Right kidney (tissue), 9 donors: ENCODE results near the gene LTBP3.

Source experiments
- DNase-seq: peaks from one replicate; pipeline ENCODE4 v3.0.0-alpha.2; 2016
- long read RNA-seq, 8 donors: transcript quantifications; one replicate each; lab custom pipeline, GENCODE V29; 2026

Gene LTBP3
- long read RNA-seq, donor 1, transcript LTBP3-220 (6 exons, 748 nt): major isoform, 6 of 105 reads
- long read RNA-seq, donor 1, partial matches to known transcripts: 74 of 105 reads
- long read RNA-seq, donor 1, other reads (novel, unspliced or antisense): 22 of 105 reads
- long read RNA-seq, donor 2, partial matches to known transcripts: 25 of 29 reads
- long read RNA-seq, donor 2, other reads (novel, unspliced or antisense): 0 of 29 reads
- long read RNA-seq, donor 3, partial matches to known transcripts: 12 of 22 reads
- long read RNA-seq, donor 3, other reads (novel, unspliced or antisense): 0 of 22 reads
- long read RNA-seq, donor 4, partial matches to known transcripts: 51 of 58 reads
- long read RNA-seq, donor 4, other reads (novel, unspliced or antisense): 0 of 58 reads
- long read RNA-seq, donor 5, partial matches to known transcripts: 13 of 16 reads
- long read RNA-seq, donor 5, other reads (novel, unspliced or antisense): 0 of 16 reads
- long read RNA-seq, donor 6, partial matches to known transcripts: 51 of 61 reads
- long read RNA-seq, donor 6, other reads (novel, unspliced or antisense): 0 of 61 reads
- long read RNA-seq, donor 7, partial matches to known transcripts: 93 of 101 reads
- long read RNA-seq, donor 7, other reads (novel, unspliced or antisense): 0 of 101 reads
- long read RNA-seq, donor 8, partial matches to known transcripts: 27 of 35 reads
- long read RNA-seq, donor 8, other reads (novel, unspliced or antisense): 0 of 35 reads

GRCh38 chr11:65558002-65558929 lies at the start of gene LTBP3:
Gene LTBP3 (minus strand): TSS chr11:65558359. CDS start chr11:65557959, 400 bp downstream.
- DNase-seq: peak; percentile 84

GRCh38 chr11:65606876-65607613 lies 48.9 kb upstream of the LTBP3 start:
- peak; percentile 85 for DNase-seq

GRCh38 chr11:65604258-65604657 lies 46.1 kb upstream of the LTBP3 start:
- DNase-seq: no peak

- no peak for DNase-seq
Measured at GRCh38 chr11:65599955-65600246, 41.7 kb upstream of the LTBP3 start.

GRCh38 chr11:65599216-65599954 lies 41.2 kb upstream of the LTBP3 start:
- no peak for DNase-seq

- no peak for DNase-seq
Measured at GRCh38 chr11:65598258-65598699, 40.1 kb upstream of the LTBP3 start.

GRCh38 chr11:65596520-65596919 lies 38.4 kb upstream of the LTBP3 start:
- DNase-seq: no peak

- DNase-seq: no peak
Measured at GRCh38 chr11:65595543-65596281, 37.6 kb upstream of the LTBP3 start, which contains the start of gene KCNK7. Gene KCNK7 (minus strand): TSS chr11:65595800. CDS start chr11:65595772, 28 bp downstream.

GRCh38 chr11:65595131-65595530 lies 37.0 kb upstream of the LTBP3 start:
- no peak for DNase-seq

GRCh38 chr11:65593518-65594414 lies 35.6 kb upstream of the LTBP3 start:
- peak; percentile 76 for DNase-seq

GRCh38 chr11:65592858-65593517 lies 34.8 kb upstream of the LTBP3 start:
- no peak for DNase-seq

GRCh38 chr11:65591939-65592857 lies 34.0 kb upstream of the LTBP3 start:
- peak; percentile 80 for DNase-seq

GRCh38 chr11:65590240-65590738 lies 32.1 kb upstream of the LTBP3 start:
- no peak for DNase-seq

GRCh38 chr11:65589444-65590239 lies 31.5 kb upstream of the LTBP3 start:
- DNase-seq: no peak

- no peak for DNase-seq
Measured at GRCh38 chr11:65588199-65589054, 30.3 kb upstream of the LTBP3 start.
